H9 (cell line): Measurements from ENCODE around the gene PDF. TPM values are rescaled to one million over a fixed set of nuclear protein-coding genes. Genes with fewer than 3 reads are reported as not detected.
"Not testable (repeated sequence)": the region's sequence is repeated elsewhere in the genome, so short reads cannot be mapped to it uniquely, and the experiment has no call there.

Source experiments
- DNase-seq: peaks from one replicate; pipeline ENCODE4 v3.0.0-alpha.2; 2017
- H2AFZ ChIP-seq: one replicate; pipeline ENCODE4 v1.6.1; 2013; ENCODE audit warnings: mild to moderate bottlenecking, low read length, control low read depth, moderate library complexity
- H2AK5ac ChIP-seq: 2 replicates; pipeline ENCODE4 v1.6.1; 2013; ENCODE audit warnings: low read length, control low read depth, mixed read lengths; ENCODE audit not compliant: insufficient read length
- H2BK120ac ChIP-seq: one replicate; pipeline ENCODE4 v1.6.1; 2013; ENCODE audit warnings: low read depth, mild to moderate bottlenecking, low read length, control low read depth, inconsistent platforms; ENCODE audit not compliant: poor library complexity, severe bottlenecking
- H2BK12ac ChIP-seq: 2 replicates; pipeline ENCODE4 v1.6.1; 2013; ENCODE audit warnings: low read length, control low read depth, mixed read lengths, low read depth; ENCODE audit not compliant: insufficient read length
- H2BK15ac ChIP-seq: 2 replicates; pipeline ENCODE4 v1.6.1; 2013; ENCODE audit warnings: low read depth, low read length, control low read depth
- H2BK20ac ChIP-seq: one replicate; pipeline ENCODE4 v1.6.1; 2013; ENCODE audit warnings: low read depth, mild to moderate bottlenecking, low read length, control low read depth, inconsistent platforms; ENCODE audit not compliant: poor library complexity, severe bottlenecking
- H2BK5ac ChIP-seq: 2 replicates; pipeline ENCODE4 v1.6.1; 2013; ENCODE audit warnings: low read length, control low read depth, mixed read lengths; ENCODE audit not compliant: insufficient read length
- H3K14ac ChIP-seq: 2 replicates; pipeline ENCODE4 v1.6.1; 2013; ENCODE audit warnings: low read length, control low read depth; ENCODE audit not compliant: insufficient read depth
- H3K18ac ChIP-seq: 2 replicates; pipeline ENCODE4 v1.6.1; 2013; ENCODE audit warnings: low read depth, mild to moderate bottlenecking, mixed read lengths, low read length, control low read depth; ENCODE audit not compliant: insufficient read length
- H3K23ac ChIP-seq: 2 replicates; pipeline ENCODE4 v1.6.1; 2013; ENCODE audit warnings: low read length, control low read depth, mixed read lengths, low read depth; ENCODE audit not compliant: insufficient read length
- H3K23me2 ChIP-seq: 2 replicates; pipeline ENCODE4 v1.6.1; 2013; ENCODE audit warnings: low read depth, mild to moderate bottlenecking, mixed read lengths, low read length, control low read depth; ENCODE audit not compliant: insufficient read length, poor library complexity, severe bottlenecking
- H3K27ac ChIP-seq: 2 replicates; pipeline ENCODE4 v1.5.1; 2013; ENCODE audit warnings: low read length, control low read depth, mixed read lengths, low read depth; ENCODE audit not compliant: insufficient read length
- H3K27me3 ChIP-seq: 2 replicates; pipeline ENCODE4 v1.6.1; 2013; ENCODE audit warnings: low read length, control low read depth, inconsistent platforms; ENCODE audit not compliant: insufficient read depth
- H3K4ac ChIP-seq: 2 replicates; pipeline ENCODE4 v1.6.1; 2013; ENCODE audit warnings: low read depth, mild to moderate bottlenecking, control low read depth, inconsistent platforms, low read length, moderate library complexity
- H3K4me1 ChIP-seq: 2 replicates; pipeline ENCODE4 v1.6.1; 2013; ENCODE audit warnings: low read length, control low read depth, inconsistent platforms; ENCODE audit not compliant: insufficient read depth
- H3K4me2 ChIP-seq: 2 replicates; pipeline ENCODE4 v1.6.1; 2013; ENCODE audit warnings: low read length, control low read depth, mixed read lengths; ENCODE audit not compliant: insufficient read length, insufficient read depth
- H3K56ac ChIP-seq: 2 replicates; pipeline ENCODE4 v1.6.1; 2013; ENCODE audit warnings: low read depth, mild to moderate bottlenecking, mixed read lengths, low read length, control low read depth; ENCODE audit not compliant: insufficient read length
- H3K79me1 ChIP-seq: 2 replicates; pipeline ENCODE4 v1.6.1; 2013; ENCODE audit warnings: low read depth, mild to moderate bottlenecking, moderate library complexity, low read length, control low read depth, inconsistent platforms; ENCODE audit not compliant: insufficient read depth, poor library complexity, severe bottlenecking
- H3K79me2 ChIP-seq: 2 replicates; pipeline ENCODE4 v1.6.1; 2013; ENCODE audit warnings: low read length, control low read depth, inconsistent platforms; ENCODE audit not compliant: insufficient read depth
- H3K9ac ChIP-seq: 2 replicates; pipeline ENCODE4 v1.6.1; 2013; ENCODE audit warnings: low read length, control low read depth, mixed read lengths; ENCODE audit not compliant: insufficient read length; ENCODE audit errors: extremely low read depth
- H3K9me3 ChIP-seq: one replicate; pipeline ENCODE4 v1.6.1; 2013; ENCODE audit warnings: low read depth, low read length, inconsistent platforms; ENCODE audit not compliant: control insufficient read depth
- H3T11ph ChIP-seq: one replicate; pipeline ENCODE4 v1.6.1; 2013; ENCODE audit warnings: mild to moderate bottlenecking, low read length, control low read depth, inconsistent platforms
- H4K20me1 ChIP-seq: one replicate; pipeline ENCODE4 v1.6.1; 2013; ENCODE audit not compliant: control insufficient read depth, insufficient read length, insufficient read depth
- H4K5ac ChIP-seq: 2 replicates; pipeline ENCODE4 v1.6.1; 2013; ENCODE audit warnings: low read depth, mild to moderate bottlenecking, mixed read lengths, low read length, control low read depth; ENCODE audit not compliant: insufficient read length
- H4K8ac ChIP-seq: replicated peaks from 2 replicates; pipeline ENCODE4 v1.6.1; 2013; ENCODE audit warnings: low read length, control low read depth, mixed read lengths, low read depth; ENCODE audit not compliant: insufficient read length
- H4K91ac ChIP-seq: 2 replicates; pipeline ENCODE4 v1.6.1; 2013; ENCODE audit warnings: low read depth, mild to moderate bottlenecking, moderate library complexity, mixed read lengths, low read length, control low read depth; ENCODE audit not compliant: insufficient read length
- H3K27ac Mint-ChIP-seq, 3 experiments: 2 replicates in 2 of 3; 3 replicates in 1 of 3; pipeline ENCODE4 v1.8.0; 2020 to 2021; ENCODE audit warnings: mixed read lengths in 3 of 3, mild to moderate bottlenecking in 1 of 3, moderate library complexity in 1 of 3
- H3K27me3 Mint-ChIP-seq: 2 replicates; pipeline ENCODE4 v1.8.0; 2021; ENCODE audit warnings: low read depth, mild to moderate bottlenecking, moderate library complexity, mixed read lengths
- H3K36me3 Mint-ChIP-seq, 3 experiments: 2 replicates in 2 of 3; 3 replicates in 1 of 3; pipeline ENCODE4 v1.8.0; 2020 to 2021; ENCODE audit warnings: low read depth in 3 of 3, mixed read lengths in 3 of 3; ENCODE audit not compliant: insufficient read depth in 1 of 3
- H3K4me1 Mint-ChIP-seq, 2 experiments: 2 replicates each; pipeline ENCODE4 v1.8.0; 2020; ENCODE audit warnings: mixed read lengths in 2 of 2
- H3K4me3 Mint-ChIP-seq, 2 experiments: 2 replicates in 1 of 2; 3 replicates in 1 of 2; pipeline ENCODE4 v1.8.0; 2020 to 2021; ENCODE audit warnings: mild to moderate bottlenecking in 2 of 2, mixed read lengths in 2 of 2, moderate library complexity in 1 of 2
- H3K9me3 Mint-ChIP-seq, 2 experiments: 2 replicates in 1 of 2; 3 replicates in 1 of 2; pipeline ENCODE4 v1.8.0; 2020; ENCODE audit warnings: mild to moderate bottlenecking in 2 of 2, mixed read lengths in 2 of 2, moderate library complexity in 1 of 2
- WGBS: extraction: QIAGEN DNeasy Blood & Tissue Kit; methylation state at CpG from one replicate; pipeline ENCODE4 v1.1.7; 2013; ENCODE audit warnings: missing lambda C conversion rate, low lambda C conversion rate, mixed read lengths; ENCODE audit not compliant: insufficient read length; ENCODE audit errors: extremely low coverage; 5-methylcytosine and 5-hydroxymethylcytosine counted together
- total RNA-seq: library from RNA; stranded (reverse); gene quantifications from 2 replicates; pipeline ENCODE4 v1.2.1, GENCODE V29; 2021
- TF ChIP-seq, protein P1 (sequence below): fragments of 200-600 bp; sonication (generic); conservative IDR thresholded peaks from 3 replicates; pipeline ENCODE4 v1.8.0; 2021; ENCODE audit warnings: antibody characterized with exemption, mild to moderate bottlenecking

PDF gene
- total RNA-seq, 1 experiment from 2014 or later = 36.4 TPM

GRCh38 chr16:69298261-69298660 lies 32.1 kb downstream of the PDF start:
- no peak overlapping the region for H3K4me3 Mint-ChIP-seq
- H3K4me1 Mint-ChIP-seq = no peaks in the 10 kb centered on the region
- peak overlapping the region in 1 of 3 experiments; percentile 84; a peak in 1 of 7 replicates for H3K27ac Mint-ChIP-seq

DNA sequence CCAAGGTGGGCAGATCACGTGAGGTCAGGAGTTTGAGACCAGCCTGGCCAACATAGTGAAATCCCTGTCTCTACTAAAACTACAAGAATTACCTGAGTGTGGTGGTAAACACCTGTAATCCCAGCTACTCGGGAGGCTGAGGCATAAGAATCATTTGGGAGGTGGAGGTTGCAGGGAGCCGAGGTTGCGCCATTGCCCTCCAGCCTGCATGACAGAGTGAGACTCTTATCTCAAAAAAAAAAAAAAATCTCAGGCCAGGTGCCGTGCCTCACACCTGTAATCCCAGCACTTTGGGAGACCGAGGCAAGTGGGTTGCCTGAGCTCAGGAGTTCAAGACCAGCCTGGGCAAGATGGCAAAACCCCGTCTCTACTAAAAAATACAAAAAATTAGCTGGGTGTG lies 33.6 kb downstream of the PDF start:
- H3K4me1 Mint-ChIP-seq, H3K4me3 Mint-ChIP-seq, H3K4ac ChIP-seq, H3K27me3 Mint-ChIP-seq, H3K4me2 ChIP-seq, H2AFZ ChIP-seq, H3K9me3 ChIP-seq, H4K5ac ChIP-seq, H3K23me2 ChIP-seq, H3K56ac ChIP-seq, H3K27ac ChIP-seq, H3K4me1 ChIP-seq, H4K20me1 ChIP-seq, H3K27me3 ChIP-seq, H4K91ac ChIP-seq, H3T11ph ChIP-seq, H3K18ac ChIP-seq, DNase-seq, H2BK5ac ChIP-seq, H2BK20ac ChIP-seq, H2BK12ac ChIP-seq, H3K79me2 ChIP-seq, H3K14ac ChIP-seq, H2BK120ac ChIP-seq, H3K79me1 ChIP-seq, H4K8ac ChIP-seq, H3K9ac ChIP-seq, H3K27ac Mint-ChIP-seq, H3K9me3 Mint-ChIP-seq, H2AK5ac ChIP-seq, H3K23ac ChIP-seq, H2BK15ac ChIP-seq: not testable (repeated sequence)
- no CpG with 5 or more reads among the region's 7 CpGs for WGBS
- H3K36me3 Mint-ChIP-seq = peaks cover 0 to 23% (median 5%) of the 10 kb centered on the region in 3 experiments; a peak in 6 of 7 replicates

More at GRCh38 chr16:69298261-69298660, 32.1 kb downstream of the PDF start:
- Histone ChIP-seq H2BK5ac (no peak overlapping the region), H3K9me3 (no peaks in the 10 kb centered on the region), H3K27me3 (no peaks in the 10 kb centered on the region), H3K23ac (no peak overlapping the region), H2BK20ac (no peak overlapping the region), H3K14ac (no peak overlapping the region), H4K20me1 (no peaks in the 10 kb centered on the region), H3K18ac (no peak overlapping the region), H3K9ac (no peak overlapping the region), H3K4me1 (no peaks in the 10 kb centered on the region), H2AK5ac (no peak overlapping the region), H2BK15ac (no peak overlapping the region), H3K23me2 (no peaks in the 10 kb centered on the region), H2AFZ (no peak overlapping the region), H3K79me1 (no peaks in the 10 kb centered on the region), H3K79me2 (no peaks in the 10 kb centered on the region), H3K27ac (no peak overlapping the region), H2BK120ac (no peak overlapping the region), H3K4me2 (no peak overlapping the region), H3T11ph (no peak overlapping the region), H4K5ac (no peak overlapping the region), H4K91ac (no peak overlapping the region), H3K4ac (no peak overlapping the region), H2BK12ac (no peak overlapping the region), H3K56ac (no peak overlapping the region), H4K8ac (no peak overlapping the region)
- H3K36me3 Mint-ChIP-seq = peaks cover 0 to 23% (median 5%) of the 10 kb centered on the region in 3 experiments; a peak in 6 of 7 replicates
- no peak for DNase-seq
- TF ChIP-seq, protein P1, sequence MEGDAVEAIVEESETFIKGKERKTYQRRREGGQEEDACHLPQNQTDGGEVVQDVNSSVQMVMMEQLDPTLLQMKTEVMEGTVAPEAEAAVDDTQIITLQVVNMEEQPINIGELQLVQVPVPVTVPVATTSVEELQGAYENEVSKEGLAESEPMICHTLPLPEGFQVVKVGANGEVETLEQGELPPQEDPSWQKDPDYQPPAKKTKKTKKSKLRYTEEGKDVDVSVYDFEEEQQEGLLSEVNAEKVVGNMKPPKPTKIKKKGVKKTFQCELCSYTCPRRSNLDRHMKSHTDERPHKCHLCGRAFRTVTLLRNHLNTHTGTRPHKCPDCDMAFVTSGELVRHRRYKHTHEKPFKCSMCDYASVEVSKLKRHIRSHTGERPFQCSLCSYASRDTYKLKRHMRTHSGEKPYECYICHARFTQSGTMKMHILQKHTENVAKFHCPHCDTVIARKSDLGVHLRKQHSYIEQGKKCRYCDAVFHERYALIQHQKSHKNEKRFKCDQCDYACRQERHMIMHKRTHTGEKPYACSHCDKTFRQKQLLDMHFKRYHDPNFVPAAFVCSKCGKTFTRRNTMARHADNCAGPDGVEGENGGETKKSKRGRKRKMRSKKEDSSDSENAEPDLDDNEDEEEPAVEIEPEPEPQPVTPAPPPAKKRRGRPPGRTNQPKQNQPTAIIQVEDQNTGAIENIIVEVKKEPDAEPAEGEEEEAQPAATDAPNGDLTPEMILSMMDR = no peak
- no peaks in the 10 kb centered on the region for H3K27me3 Mint-ChIP-seq
- H3K9me3 Mint-ChIP-seq = no peaks in the 10 kb centered on the region
- no CpG with 5 or more reads among the region's 4 CpGs for WGBS
